ENCODE data around the gene MCF2L2. TPM values are rescaled to one million over a fixed set of nuclear protein-coding genes. Genes with fewer than 3 reads are reported as not detected.

MCF2L2 gene
- total RNA-seq, 1 donor from 2014 or later: 18.1 TPM

DNA sequence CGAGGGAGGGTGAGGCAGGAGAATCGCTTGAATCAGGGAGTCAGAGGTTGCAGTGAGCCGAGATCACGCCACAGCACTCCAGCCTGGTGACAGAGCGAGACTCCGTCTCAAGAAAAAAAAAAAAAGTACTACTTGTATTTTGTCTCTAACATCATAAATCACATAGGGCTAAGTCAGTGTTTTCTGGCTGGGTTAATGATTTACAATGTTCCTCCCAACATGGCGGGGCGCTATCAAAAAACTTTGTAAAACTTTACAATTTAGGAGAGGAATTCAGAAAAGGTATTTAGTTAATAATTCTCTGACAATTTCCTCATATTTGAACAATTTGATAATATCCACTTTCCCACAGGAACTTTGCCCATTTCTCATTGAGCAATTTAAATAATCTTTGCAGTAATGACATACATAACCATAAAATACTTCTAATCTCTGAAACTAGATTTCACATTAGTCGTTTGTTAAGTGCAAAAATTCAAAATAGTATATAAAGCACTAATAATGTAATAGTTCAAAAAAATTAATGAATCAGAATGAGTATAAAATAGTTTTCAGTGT lies 202.0 kb downstream of the MCF2L2 start:
- no peak for TF ChIP-seq CTCF (IDR thresholded peaks at IDR 0.05; ENCODE audit: partially characterized antibody, unreplicated experiment)
- Mint-ChIP-seq H3K9me3 (ENCODE audit: unreplicated experiment) (no peaks in the 10 kb centered on the region), H3K36me3 (ENCODE audit: unreplicated experiment) (no peaks in the 10 kb centered on the region), H3K27ac (ENCODE audit: unreplicated experiment) (no peak overlapping the region), H3K27me3 (ENCODE audit: unreplicated experiment) (no peaks in the 10 kb centered on the region), H3K4me3 (ENCODE audit: unreplicated experiment) (no peak overlapping the region), H3K4me1 (ENCODE audit: low read depth, unreplicated experiment) (peaks cover 5% of the 10 kb centered on the region)
- DNase-seq: no peak

- Mint-ChIP-seq H3K27me3 (ENCODE audit: unreplicated experiment) (no peaks in the 10 kb centered on the region), H3K9me3 (ENCODE audit: unreplicated experiment) (no peaks in the 10 kb centered on the region), H3K36me3 (ENCODE audit: unreplicated experiment) (no peaks in the 10 kb centered on the region), H3K4me3 (ENCODE audit: unreplicated experiment) (no peak overlapping the region), H3K27ac (ENCODE audit: unreplicated experiment) (no peak overlapping the region), H3K4me1 (ENCODE audit: low read depth, unreplicated experiment) (peaks cover 9% of the 10 kb centered on the region)
- TF ChIP-seq CTCF (IDR thresholded peaks at IDR 0.05; ENCODE audit: partially characterized antibody, unreplicated experiment): no peak
- DNase-seq: no peak
These were observed 204.0 kb downstream of the MCF2L2 start for GRCh38 chr3:183224180-183224970.

GRCh38 chr3:183222631-183223235 lies 205.7 kb downstream of the MCF2L2 start:
- no peaks in the 10 kb centered on the region for H3K27me3 Mint-ChIP-seq (ENCODE audit: unreplicated experiment)
- DNase-seq: no peak
- H3K27ac Mint-ChIP-seq (ENCODE audit: unreplicated experiment): no peak overlapping the region
- no peaks in the 10 kb centered on the region for H3K9me3 Mint-ChIP-seq (ENCODE audit: unreplicated experiment)
- H3K4me3 Mint-ChIP-seq (ENCODE audit: unreplicated experiment): no peak overlapping the region
- H3K36me3 Mint-ChIP-seq (ENCODE audit: unreplicated experiment): no peaks in the 10 kb centered on the region
- TF ChIP-seq CTCF (IDR thresholded peaks at IDR 0.05; ENCODE audit: partially characterized antibody, unreplicated experiment): no peak
- peaks cover 9% of the 10 kb centered on the region for H3K4me1 Mint-ChIP-seq (ENCODE audit: low read depth, unreplicated experiment)

DNA sequence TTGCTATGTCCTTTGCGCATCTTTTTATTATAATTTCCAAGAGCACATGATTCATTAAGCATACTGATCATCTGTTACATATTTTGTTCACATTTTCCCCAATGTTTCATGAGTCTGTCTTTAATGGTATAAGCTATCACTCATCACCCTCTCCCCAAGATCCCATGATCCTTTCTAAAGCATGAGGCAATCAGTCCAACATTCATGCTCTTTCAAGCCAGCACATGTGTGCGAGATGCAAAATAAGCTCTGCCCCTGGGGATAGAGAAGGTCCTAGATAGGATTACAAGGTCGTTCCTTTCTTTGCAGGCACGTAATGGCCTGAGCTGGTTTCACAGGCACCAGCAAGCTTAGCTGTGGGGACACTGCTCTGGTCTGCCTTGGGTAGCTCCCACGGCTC lies 207.6 kb downstream of the MCF2L2 start:
- no peak overlapping the region for H3K4me3 Mint-ChIP-seq (ENCODE audit: unreplicated experiment)
- DNase-seq: peak; percentile 27
- H3K36me3 Mint-ChIP-seq (ENCODE audit: unreplicated experiment): no peaks in the 10 kb centered on the region
- H3K4me1 Mint-ChIP-seq (ENCODE audit: low read depth, unreplicated experiment): peaks cover 9% of the 10 kb centered on the region
- no peaks in the 10 kb centered on the region for H3K9me3 Mint-ChIP-seq (ENCODE audit: unreplicated experiment)
- TF ChIP-seq CTCF (IDR thresholded peaks at IDR 0.05; ENCODE audit: partially characterized antibody, unreplicated experiment): no peak
- H3K27ac Mint-ChIP-seq (ENCODE audit: unreplicated experiment): peak overlapping the region; percentile 81
- no peaks in the 10 kb centered on the region for H3K27me3 Mint-ChIP-seq (ENCODE audit: unreplicated experiment)

DNA sequence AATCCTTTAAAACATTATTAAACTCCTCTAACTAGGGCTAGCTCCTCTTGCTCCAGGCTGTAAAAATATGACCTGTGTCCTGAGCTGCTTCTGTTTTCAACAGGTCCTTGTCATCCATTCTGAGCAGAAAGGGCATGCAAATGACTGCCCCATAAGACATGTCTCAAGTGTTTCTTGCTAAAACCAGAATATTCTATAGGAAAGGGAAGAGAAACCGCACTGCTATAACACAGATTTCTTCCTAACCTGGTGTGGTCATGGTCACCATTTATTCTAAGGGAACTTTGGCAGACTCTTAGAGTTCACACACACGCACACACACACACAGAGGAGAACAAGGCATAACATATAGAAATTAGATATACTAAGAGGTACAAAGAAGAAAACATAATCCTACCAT lies 209.6 kb downstream of the MCF2L2 start:
- H3K4me1 Mint-ChIP-seq (ENCODE audit: low read depth, unreplicated experiment): peaks cover 9% of the 10 kb centered on the region
- H3K4me3 Mint-ChIP-seq (ENCODE audit: unreplicated experiment): no peak overlapping the region
- H3K9me3 Mint-ChIP-seq (ENCODE audit: unreplicated experiment): no peaks in the 10 kb centered on the region
- H3K36me3 Mint-ChIP-seq (ENCODE audit: unreplicated experiment): no peaks in the 10 kb centered on the region
- no peaks in the 10 kb centered on the region for H3K27me3 Mint-ChIP-seq (ENCODE audit: unreplicated experiment)
- no peak overlapping the region for H3K27ac Mint-ChIP-seq (ENCODE audit: unreplicated experiment)
- DNase-seq: no peak
- TF ChIP-seq CTCF (IDR thresholded peaks at IDR 0.05; ENCODE audit: partially characterized antibody, unreplicated experiment): no peak
